GM23338 (cell line): ENCODE data around the gene RFX2. TPM values are rescaled to one million over a fixed set of nuclear protein-coding genes. Genes with fewer than 3 reads are reported as not detected.

Experiments
- ATAC-seq: fragments of 200-7000 bp; cut with Tn5 transposase; 3 replicates; pipeline ENCODE4 v1.9.1; 2020
- DNase-seq: peaks from one replicate; pipeline ENCODE4 v3.0.0-alpha.2; 2015; ENCODE audit warnings: low spot score
- H2AFZ ChIP-seq: fragments of 200-600 bp; sonication (generic); 2 replicates; pipeline ENCODE4 v1.8.0; 2016; ENCODE audit warnings: antibody characterized with exemption, mild to moderate bottlenecking, moderate library complexity
- H3F3A ChIP-seq: fragments of 200-600 bp; sonication (generic); replicated peaks from 2 replicates; pipeline ENCODE4 v1.8.0; 2017; ENCODE audit warnings: antibody characterized with exemption, mixed run types, low read depth
- H3K27ac ChIP-seq: fragments of 200-600 bp; sonication (generic); 2 replicates; pipeline ENCODE4 v1.6.1; 2016; ENCODE audit warnings: low read depth
- H3K27me3 ChIP-seq: fragments of 200-600 bp; sonication (generic); 2 replicates; pipeline ENCODE4 v1.8.0; 2016; ENCODE audit warnings: mild to moderate bottlenecking, mixed run types, moderate library complexity; ENCODE audit not compliant: insufficient read depth
- H3K36me3 ChIP-seq: fragments of 200-600 bp; sonication (generic); 2 replicates; pipeline ENCODE4 v1.8.0; 2016; ENCODE audit warnings: mild to moderate bottlenecking; ENCODE audit not compliant: insufficient read depth
- H3K4me1 ChIP-seq: fragments of 200-600 bp; sonication (generic); 2 replicates; pipeline ENCODE4 v1.8.0; 2016; ENCODE audit warnings: mild to moderate bottlenecking, moderate library complexity; ENCODE audit not compliant: insufficient read depth
- H3K4me2 ChIP-seq: fragments of 200-600 bp; sonication (generic); 2 replicates; pipeline ENCODE4 v1.7.1; 2017; ENCODE audit warnings: mixed run types
- H3K4me3 ChIP-seq: fragments of 200-600 bp; sonication (generic); 2 replicates; pipeline ENCODE4 v1.6.1; 2016; ENCODE audit warnings: mixed run types
- H3K79me2 ChIP-seq: fragments of 200-600 bp; sonication (generic); replicated peaks from 2 replicates; pipeline ENCODE4 v1.8.0; 2017; ENCODE audit warnings: mild to moderate bottlenecking; ENCODE audit not compliant: insufficient read depth
- H3K9me2 ChIP-seq: fragments of 200-600 bp; sonication (generic); 2 replicates; pipeline ENCODE4 v1.8.0; 2017; ENCODE audit not compliant: insufficient read depth
- H4K20me1 ChIP-seq: fragments of 200-600 bp; sonication (generic); replicated peaks from 2 replicates; pipeline ENCODE4 v1.8.0; 2017; ENCODE audit warnings: mild to moderate bottlenecking; ENCODE audit not compliant: insufficient read depth
- H3K27ac Mint-ChIP-seq: 2 replicates; pipeline ENCODE4 v1.8.0; 2020; ENCODE audit warnings: inconsistent platforms, mild to moderate bottlenecking, moderate library complexity, mixed read lengths
- H3K27me3 Mint-ChIP-seq: 3 replicates; pipeline ENCODE4 v1.8.0; 2022; ENCODE audit warnings: low read depth, mild to moderate bottlenecking, moderate library complexity, mixed read lengths, inconsistent platforms; ENCODE audit not compliant: insufficient read depth, poor library complexity
- H3K36me3 Mint-ChIP-seq: 3 replicates; pipeline ENCODE4 v1.8.0; 2021; ENCODE audit warnings: low read depth, mild to moderate bottlenecking, inconsistent platforms, moderate library complexity, mixed read lengths
- H3K4me1 Mint-ChIP-seq: 3 replicates; pipeline ENCODE4 v1.8.0; 2020; ENCODE audit warnings: mild to moderate bottlenecking, inconsistent platforms, mixed read lengths
- H3K4me3 Mint-ChIP-seq: 3 replicates; pipeline ENCODE4 v1.8.0; 2021; ENCODE audit warnings: moderate library complexity, mild to moderate bottlenecking, inconsistent platforms, mixed read lengths
- H3K9me3 Mint-ChIP-seq: 3 replicates; pipeline ENCODE4 v1.8.0; 2020; ENCODE audit warnings: moderate library complexity, mild to moderate bottlenecking, inconsistent platforms, mixed read lengths
- CREB1 ChIP-seq: fragments of 250-450 bp; sonication (Bioruptor Pico); IDR thresholded peaks from 2 replicates; pipeline ENCODE4 v1.5.0; 2020; ENCODE audit warnings: low read depth, mild to moderate bottlenecking, moderate library complexity
- EZH2 ChIP-seq: fragments of 200-600 bp; sonication (generic); IDR thresholded peaks from one replicate; pipeline ENCODE4 v1.8.0; 2017; ENCODE audit warnings: antibody characterized with exemption, mild to moderate bottlenecking, low read depth; ENCODE audit not compliant: unreplicated experiment
- EZH2phosphoT487 ChIP-seq: fragments of 200-600 bp; sonication (generic); IDR thresholded peaks from one replicate; pipeline ENCODE4 v1.8.1; 2018; ENCODE audit warnings: antibody characterized with exemption; ENCODE audit not compliant: unreplicated experiment
- JUNB ChIP-seq: IDR thresholded peaks from one replicate; pipeline ENCODE4 v1.6.1; 2016; ENCODE audit warnings: antibody characterized with exemption; ENCODE audit not compliant: unreplicated experiment
- NANOG ChIP-seq: IDR thresholded peaks from 2 replicates; pipeline ENCODE4 v1.6.1; 2016; ENCODE audit warnings: antibody characterized with exemption, borderline replicate concordance
- POLR2AphosphoS5 ChIP-seq: IDR thresholded peaks from 2 replicates; pipeline ENCODE4 v1.6.1; 2016; ENCODE audit warnings: antibody characterized with exemption, low read depth
- ZNF114 ChIP-seq: fragments of 250-450 bp; sonication (Bioruptor Pico); IDR thresholded peaks from 2 replicates; pipeline ENCODE4 v1.5.0; 2020; ENCODE audit warnings: mild to moderate bottlenecking, moderate library complexity
- ZNF331 ChIP-seq: fragments of 250-450 bp; sonication (Bioruptor Pico); IDR thresholded peaks from 2 replicates; pipeline ENCODE4 v1.5.0; 2020; ENCODE audit warnings: low read depth, mild to moderate bottlenecking, moderate library complexity
- polyA plus RNA-seq: library from polyadenylated mRNA; unstranded; fragments of >200 nt; fragmentation: Nextera tagmentation; extraction: Ambion mirVana; gene quantifications from 2 replicates; pipeline ENCODE4 v1.2.1, GENCODE V29; 2016
- total RNA-seq: library from RNA; depleted of rRNA; stranded (reverse); fragments of >200 nt; shearing (Covaris generic); gene quantifications from 2 replicates; pipeline ENCODE4 v1.2.3, GENCODE V29; 2014
- TF ChIP-seq, protein P1 (sequence below), 2 experiments: fragments of 200-600 bp in 1 of 2; sonication (generic) in 1 of 2; conservative IDR thresholded peaks; 2 replicates each; pipeline versions ENCODE4 v1.5.1 to v1.6.1; 2016 to 2017; ENCODE audit warnings: antibody characterized with exemption in 2 of 2, low read depth in 2 of 2, mild to moderate bottlenecking in 2 of 2, moderate library complexity in 1 of 2
- TF ChIP-seq, protein P2 (sequence below): fragments of 250-450 bp; sonication (Bioruptor Pico); IDR thresholded peaks from 2 replicates; pipeline ENCODE4 v1.5.0; 2020; ENCODE audit warnings: mild to moderate bottlenecking, moderate library complexity
- TF ChIP-seq, protein P3 (sequence below): IDR thresholded peaks from 2 replicates; pipeline ENCODE4 v1.6.1; 2016; ENCODE audit warnings: antibody characterized with exemption

The RFX2 gene
- total and polyA plus RNA-seq, 2 experiments from 2014 or later = 4.6 to 13.0 TPM

- Mint-ChIP-seq H3K27me3 (peaks cover 18% of the 10 kb centered on the region), H3K4me1 (no peaks in the 10 kb centered on the region; the same call in 2 of the 3 replicates), H3K27ac (no peak overlapping the region), H3K9me3 (peaks cover 6% of the 10 kb centered on the region), H3K4me3 (no peak overlapping the region), H3K36me3 (peaks cover 3% of the 10 kb centered on the region; the same call in 1 of the 3 replicates)
- no peaks in the 10 kb centered on the region for H3K27me3 ChIP-seq
- no peaks in the 10 kb centered on the region for H3K9me2 ChIP-seq
- TF ChIP-seq, protein P1, sequence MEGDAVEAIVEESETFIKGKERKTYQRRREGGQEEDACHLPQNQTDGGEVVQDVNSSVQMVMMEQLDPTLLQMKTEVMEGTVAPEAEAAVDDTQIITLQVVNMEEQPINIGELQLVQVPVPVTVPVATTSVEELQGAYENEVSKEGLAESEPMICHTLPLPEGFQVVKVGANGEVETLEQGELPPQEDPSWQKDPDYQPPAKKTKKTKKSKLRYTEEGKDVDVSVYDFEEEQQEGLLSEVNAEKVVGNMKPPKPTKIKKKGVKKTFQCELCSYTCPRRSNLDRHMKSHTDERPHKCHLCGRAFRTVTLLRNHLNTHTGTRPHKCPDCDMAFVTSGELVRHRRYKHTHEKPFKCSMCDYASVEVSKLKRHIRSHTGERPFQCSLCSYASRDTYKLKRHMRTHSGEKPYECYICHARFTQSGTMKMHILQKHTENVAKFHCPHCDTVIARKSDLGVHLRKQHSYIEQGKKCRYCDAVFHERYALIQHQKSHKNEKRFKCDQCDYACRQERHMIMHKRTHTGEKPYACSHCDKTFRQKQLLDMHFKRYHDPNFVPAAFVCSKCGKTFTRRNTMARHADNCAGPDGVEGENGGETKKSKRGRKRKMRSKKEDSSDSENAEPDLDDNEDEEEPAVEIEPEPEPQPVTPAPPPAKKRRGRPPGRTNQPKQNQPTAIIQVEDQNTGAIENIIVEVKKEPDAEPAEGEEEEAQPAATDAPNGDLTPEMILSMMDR (conservative IDR thresholded peaks at IDR 0.05; ENCODE audit: low read depth in 2 of 2) = no peak
- no peak for TF ChIP-seq CREB1
- no peak for TF ChIP-seq JUNB
- TF ChIP-seq POLR2AphosphoS5 = no peak
- TF ChIP-seq NANOG = no peak
- TF ChIP-seq ZNF331 (CRISPR knock-in tag) = no peak
- no peak for TF ChIP-seq ZNF114 (CRISPR knock-in tag)
- no peaks in the 10 kb centered on the region for H3K79me2 ChIP-seq
- no peak overlapping the region for H3K27ac ChIP-seq
- no peak overlapping the region for H2AFZ ChIP-seq
- H3K4me2 ChIP-seq = no peak overlapping the region
- no peaks in the 10 kb centered on the region for H3K4me1 ChIP-seq
- no peak overlapping the region for H3K4me3 ChIP-seq
- no peak for ATAC-seq
- no peaks in the 10 kb centered on the region for H3K36me3 ChIP-seq
- H4K20me1 ChIP-seq = no peaks in the 10 kb centered on the region
- no peak for DNase-seq
- H3F3A ChIP-seq = 0 out of 2 replicates have a peak, but pooled peaks cover 2% of the 10 kb centered on the region
These were observed 114.7 kb downstream of the RFX2 start for GRCh38 chr19:5995606-5996005.

GRCh38 chr19:5994405-5995165 is 115.7 kb downstream of the RFX2 start:
- DNase-seq = no peak
- Histone ChIP-seq H3K9me2 (no peaks in the 10 kb centered on the region), H3K4me1 (no peaks in the 10 kb centered on the region; the same call in 1 of the 2 replicates), H3K4me2 (no peak overlapping the region), H3K79me2 (no peaks in the 10 kb centered on the region), H3F3A (0 out of 2 replicates have a peak, but pooled peaks cover 2% of the 10 kb centered on the region), H3K27me3 (no peaks in the 10 kb centered on the region), H3K27ac (no peak overlapping the region), H2AFZ (no peak overlapping the region), H3K36me3 (no peaks in the 10 kb centered on the region), H3K4me3 (no peak overlapping the region), H4K20me1 (no peaks in the 10 kb centered on the region)
- H3K4me3 Mint-ChIP-seq = no peak overlapping the region
- no peak overlapping the region for H3K27ac Mint-ChIP-seq
- ATAC-seq = no peak
- peaks cover 2% of the 10 kb centered on the region for H3K9me3 Mint-ChIP-seq
- peaks cover 18% of the 10 kb centered on the region for H3K27me3 Mint-ChIP-seq
- peaks cover 5% of the 10 kb centered on the region for H3K4me1 Mint-ChIP-seq
- peaks cover 2% of the 10 kb centered on the region; the same call in 2 of the 3 replicates for H3K36me3 Mint-ChIP-seq
- TF ChIP-seq NANOG (no peak), JUNB (no peak), POLR2AphosphoS5 (no peak), EZH2 (no peak), EZH2phosphoT487 (no peak), ZNF331 (CRISPR knock-in tag) (no peak)
- TF ChIP-seq, protein P2, sequence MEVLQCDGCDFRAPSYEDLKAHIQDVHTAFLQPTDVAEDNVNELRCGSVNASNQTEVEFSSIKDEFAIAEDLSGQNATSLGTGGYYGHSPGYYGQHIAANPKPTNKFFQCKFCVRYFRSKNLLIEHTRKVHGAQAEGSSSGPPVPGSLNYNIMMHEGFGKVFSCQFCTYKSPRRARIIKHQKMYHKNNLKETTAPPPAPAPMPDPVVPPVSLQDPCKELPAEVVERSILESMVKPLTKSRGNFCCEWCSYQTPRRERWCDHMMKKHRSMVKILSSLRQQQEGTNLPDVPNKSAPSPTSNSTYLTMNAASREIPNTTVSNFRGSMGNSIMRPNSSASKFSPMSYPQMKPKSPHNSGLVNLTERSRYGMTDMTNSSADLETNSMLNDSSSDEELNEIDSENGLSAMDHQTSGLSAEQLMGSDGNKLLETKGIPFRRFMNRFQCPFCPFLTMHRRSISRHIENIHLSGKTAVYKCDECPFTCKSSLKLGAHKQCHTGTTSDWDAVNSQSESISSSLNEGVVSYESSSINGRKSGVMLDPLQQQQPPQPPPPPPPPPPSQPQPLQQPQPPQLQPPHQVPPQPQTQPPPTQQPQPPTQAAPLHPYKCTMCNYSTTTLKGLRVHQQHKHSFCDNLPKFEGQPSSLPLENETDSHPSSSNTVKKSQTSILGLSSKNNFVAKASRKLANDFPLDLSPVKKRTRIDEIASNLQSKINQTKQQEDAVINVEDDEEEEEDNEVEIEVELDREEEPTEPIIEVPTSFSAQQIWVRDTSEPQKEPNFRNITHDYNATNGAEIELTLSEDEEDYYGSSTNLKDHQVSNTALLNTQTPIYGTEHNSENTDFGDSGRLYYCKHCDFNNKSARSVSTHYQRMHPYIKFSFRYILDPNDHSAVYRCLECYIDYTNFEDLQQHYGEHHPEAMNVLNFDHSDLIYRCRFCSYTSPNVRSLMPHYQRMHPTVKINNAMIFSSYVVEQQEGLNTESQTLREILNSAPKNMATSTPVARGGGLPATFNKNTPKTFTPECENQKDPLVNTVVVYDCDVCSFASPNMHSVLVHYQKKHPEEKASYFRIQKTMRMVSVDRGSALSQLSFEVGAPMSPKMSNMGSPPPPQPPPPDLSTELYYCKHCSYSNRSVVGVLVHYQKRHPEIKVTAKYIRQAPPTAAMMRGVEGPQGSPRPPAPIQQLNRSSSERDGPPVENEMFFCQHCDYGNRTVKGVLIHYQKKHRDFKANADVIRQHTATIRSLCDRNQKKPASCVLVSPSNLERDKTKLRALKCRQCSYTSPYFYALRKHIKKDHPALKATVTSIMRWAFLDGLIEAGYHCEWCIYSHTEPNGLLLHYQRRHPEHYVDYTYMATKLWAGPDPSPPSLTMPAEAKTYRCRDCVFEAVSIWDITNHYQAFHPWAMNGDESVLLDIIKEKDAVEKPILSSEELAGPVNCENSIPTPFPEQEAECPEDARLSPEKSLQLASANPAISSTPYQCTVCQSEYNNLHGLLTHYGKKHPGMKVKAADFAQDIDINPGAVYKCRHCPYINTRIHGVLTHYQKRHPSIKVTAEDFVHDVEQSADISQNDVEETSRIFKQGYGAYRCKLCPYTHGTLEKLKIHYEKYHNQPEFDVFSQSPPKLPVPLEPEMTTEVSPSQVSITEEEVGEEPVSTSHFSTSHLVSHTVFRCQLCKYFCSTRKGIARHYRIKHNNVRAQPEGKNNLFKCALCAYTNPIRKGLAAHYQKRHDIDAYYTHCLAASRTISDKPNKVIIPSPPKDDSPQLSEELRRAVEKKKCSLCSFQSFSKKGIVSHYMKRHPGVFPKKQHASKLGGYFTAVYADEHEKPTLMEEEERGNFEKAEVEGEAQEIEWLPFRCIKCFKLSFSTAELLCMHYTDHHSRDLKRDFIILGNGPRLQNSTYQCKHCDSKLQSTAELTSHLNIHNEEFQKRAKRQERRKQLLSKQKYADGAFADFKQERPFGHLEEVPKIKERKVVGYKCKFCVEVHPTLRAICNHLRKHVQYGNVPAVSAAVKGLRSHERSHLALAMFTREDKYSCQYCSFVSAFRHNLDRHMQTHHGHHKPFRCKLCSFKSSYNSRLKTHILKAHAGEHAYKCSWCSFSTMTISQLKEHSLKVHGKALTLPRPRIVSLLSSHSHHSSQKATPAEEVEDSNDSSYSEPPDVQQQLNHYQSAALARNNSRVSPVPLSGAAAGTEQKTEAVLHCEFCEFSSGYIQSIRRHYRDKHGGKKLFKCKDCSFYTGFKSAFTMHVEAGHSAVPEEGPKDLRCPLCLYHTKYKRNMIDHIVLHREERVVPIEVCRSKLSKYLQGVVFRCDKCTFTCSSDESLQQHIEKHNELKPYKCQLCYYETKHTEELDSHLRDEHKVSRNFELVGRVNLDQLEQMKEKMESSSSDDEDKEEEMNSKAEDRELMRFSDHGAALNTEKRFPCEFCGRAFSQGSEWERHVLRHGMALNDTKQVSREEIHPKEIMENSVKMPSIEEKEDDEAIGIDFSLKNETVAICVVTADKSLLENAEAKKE (CRISPR knock-in tag) = no peak
- TF ChIP-seq, protein P3, sequence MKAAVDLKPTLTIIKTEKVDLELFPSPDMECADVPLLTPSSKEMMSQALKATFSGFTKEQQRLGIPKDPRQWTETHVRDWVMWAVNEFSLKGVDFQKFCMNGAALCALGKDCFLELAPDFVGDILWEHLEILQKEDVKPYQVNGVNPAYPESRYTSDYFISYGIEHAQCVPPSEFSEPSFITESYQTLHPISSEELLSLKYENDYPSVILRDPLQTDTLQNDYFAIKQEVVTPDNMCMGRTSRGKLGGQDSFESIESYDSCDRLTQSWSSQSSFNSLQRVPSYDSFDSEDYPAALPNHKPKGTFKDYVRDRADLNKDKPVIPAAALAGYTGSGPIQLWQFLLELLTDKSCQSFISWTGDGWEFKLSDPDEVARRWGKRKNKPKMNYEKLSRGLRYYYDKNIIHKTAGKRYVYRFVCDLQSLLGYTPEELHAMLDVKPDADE = no peak
